SHP77 (cell line): ENCODE data around the gene CRY2.
A peak's percentile ranks its signal among the peaks of the same experiment; 100 is the strongest.

Source experiments
- DNase-seq, 2 experiments: peaks; one replicate each; lab custom pipeline; 2025; lab: John Stamatoyannopoulos, UW

CRY2 gene

GRCh38 chr11:45848654-45849081 is 1.4 kb downstream of the CRY2 start:
- peak in 1 of 2 experiments; percentile 26 for DNase-seq

- DNase-seq: no peak
Measured at GRCh38 chr11:45850446-45850845, 3.2 kb downstream of the CRY2 start.

- no peak for DNase-seq
Measured at GRCh38 chr11:45851228-45851627, 4.0 kb downstream of the CRY2 start.

GRCh38 chr11:45852018-45852711 is 4.9 kb downstream of the CRY2 start:
- DNase-seq: no peak

GRCh38 chr11:45852712-45853101 is 5.4 kb downstream of the CRY2 start:
- DNase-seq: no peak

GRCh38 chr11:45853332-45854219 is 6.3 kb downstream of the CRY2 start:
- DNase-seq: no peak

GRCh38 chr11:45855308-45855707 is 8.0 kb downstream of the CRY2 start:
- no peak for DNase-seq

GRCh38 chr11:45856044-45856468 is 8.8 kb downstream of the CRY2 start:
- DNase-seq: no peak

GRCh38 chr11:45857961-45858474 is 10.7 kb downstream of the CRY2 start:
- DNase-seq: no peak

- no peak for DNase-seq
Measured at GRCh38 chr11:45858751-45859398, 11.6 kb downstream of the CRY2 start.

- DNase-seq: peak in 1 of 2 experiments; percentile 36
Measured at GRCh38 chr11:45859661-45860140, 12.4 kb downstream of the CRY2 start.

GRCh38 chr11:45860348-45860747 is 13.1 kb downstream of the CRY2 start:
- no peak for DNase-seq

- no peak for DNase-seq
Measured at GRCh38 chr11:45860764-45861510, 13.7 kb downstream of the CRY2 start.

- no peak for DNase-seq
Measured at GRCh38 chr11:45864041-45864440, 16.8 kb downstream of the CRY2 start.

GRCh38 chr11:45869551-45869950 is 22.3 kb downstream of the CRY2 start:
- no peak for DNase-seq

GRCh38 chr11:45870706-45871105 is 23.4 kb downstream of the CRY2 start:
- no peak for DNase-seq

GRCh38 chr11:45871638-45872037 is 24.4 kb downstream of the CRY2 start:
- DNase-seq: no peak

- peak; percentile 81 for DNase-seq
Measured at GRCh38 chr11:45872651-45873356, 25.5 kb downstream of the CRY2 start.

- DNase-seq: no peak
Measured at GRCh38 chr11:45876401-45876800, 29.1 kb downstream of the CRY2 start.

- no peak for DNase-seq
Measured at GRCh38 chr11:45877221-45877620, 29.9 kb downstream of the CRY2 start.

GRCh38 chr11:45877845-45878244 is 30.6 kb downstream of the CRY2 start:
- DNase-seq: no peak
